ENCODE results near the gene ALG1. TPM values are rescaled to one million over a fixed set of nuclear protein-coding genes. Genes with fewer than 3 reads are reported as not detected.

ALG1 gene
- polyA plus RNA-seq, 1 donor (not counting 4 experiments of a cell fraction or from before 2014, with no cell fraction given): 25.8 TPM

DNA sequence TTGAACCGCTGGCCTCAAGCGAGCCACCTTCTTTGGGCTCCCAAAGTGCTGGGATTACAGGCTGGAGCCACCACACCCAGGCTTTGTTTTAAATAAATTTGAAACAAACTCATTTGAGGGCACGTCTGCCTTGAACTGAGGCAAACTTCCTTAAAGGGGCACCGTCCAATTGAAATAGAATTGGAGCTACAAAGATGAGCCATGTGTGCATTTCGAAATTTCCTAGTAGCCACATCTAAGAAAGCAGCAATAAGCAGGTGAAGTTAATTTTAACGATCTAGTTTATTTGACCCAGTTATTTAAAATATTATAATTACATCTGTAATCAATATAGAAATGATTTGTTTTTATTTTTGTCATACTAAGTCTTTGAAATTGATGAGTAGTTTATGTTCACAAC, 5.1 kb upstream of the ALG1 start:
- no peak for TF ChIP-seq EZH2 (IDR thresholded peaks at IDR 0.05; ENCODE audit: low read length)
- TF ChIP-seq, protein P1, sequence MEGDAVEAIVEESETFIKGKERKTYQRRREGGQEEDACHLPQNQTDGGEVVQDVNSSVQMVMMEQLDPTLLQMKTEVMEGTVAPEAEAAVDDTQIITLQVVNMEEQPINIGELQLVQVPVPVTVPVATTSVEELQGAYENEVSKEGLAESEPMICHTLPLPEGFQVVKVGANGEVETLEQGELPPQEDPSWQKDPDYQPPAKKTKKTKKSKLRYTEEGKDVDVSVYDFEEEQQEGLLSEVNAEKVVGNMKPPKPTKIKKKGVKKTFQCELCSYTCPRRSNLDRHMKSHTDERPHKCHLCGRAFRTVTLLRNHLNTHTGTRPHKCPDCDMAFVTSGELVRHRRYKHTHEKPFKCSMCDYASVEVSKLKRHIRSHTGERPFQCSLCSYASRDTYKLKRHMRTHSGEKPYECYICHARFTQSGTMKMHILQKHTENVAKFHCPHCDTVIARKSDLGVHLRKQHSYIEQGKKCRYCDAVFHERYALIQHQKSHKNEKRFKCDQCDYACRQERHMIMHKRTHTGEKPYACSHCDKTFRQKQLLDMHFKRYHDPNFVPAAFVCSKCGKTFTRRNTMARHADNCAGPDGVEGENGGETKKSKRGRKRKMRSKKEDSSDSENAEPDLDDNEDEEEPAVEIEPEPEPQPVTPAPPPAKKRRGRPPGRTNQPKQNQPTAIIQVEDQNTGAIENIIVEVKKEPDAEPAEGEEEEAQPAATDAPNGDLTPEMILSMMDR (optimal IDR thresholded peaks at IDR 0.05 in 1 of 3, IDR thresholded peaks at IDR 0.05 in 1 of 3, conservative IDR thresholded peaks at IDR 0.05 in 1 of 3; ENCODE audit: extremely low read depth in 1 of 3, insufficient read depth in 2 of 3, low read length in 3 of 3): no peak
- no peaks in the 10 kb centered on the region for H3K36me3 ChIP-seq (ENCODE audit: control insufficient read depth in 2 of 2, extremely low read depth in 1 of 2, insufficient read depth in 2 of 2, low read length in 2 of 2)
- no peaks in the 10 kb centered on the region for H3K79me2 ChIP-seq (ENCODE audit: control insufficient read depth, insufficient read depth, low read length)
- dilution Hi-C loops (cut with MboI; ENCODE audit: extremely low pct_ligation_motif_present, low sequenced_read_pairs): no loop called here
- H3K4me3 ChIP-seq (ENCODE audit: control insufficient read depth in 2 of 3, extremely low read depth in 1 of 3, insufficient read depth in 2 of 3, low read depth in 1 of 3, low read length in 3 of 3): no peak overlapping the region
- no peaks in the 10 kb centered on the region for H4K20me1 ChIP-seq (ENCODE audit: control insufficient read depth, extremely low read depth, insufficient read depth, low read length)
- H3K27me3 ChIP-seq (ENCODE audit: control insufficient read depth, extremely low read depth, insufficient read depth, low read length): peaks cover 5% of the 10 kb centered on the region
- no peak overlapping the region for H2AFZ ChIP-seq (ENCODE audit: control insufficient read depth, low read length)
- FAIRE-seq: no peak
- no peak overlapping the region for H3K4me2 ChIP-seq (ENCODE audit: control insufficient read depth, extremely low read depth, insufficient read depth, low read depth, low read length)
- peaks cover 4% of the 10 kb centered on the region for H3K4me1 ChIP-seq (ENCODE audit: control insufficient read depth, extremely low read depth, insufficient read depth, low read length)
- no peak overlapping the region for H3K27ac ChIP-seq (ENCODE audit: control insufficient read depth, insufficient read depth, low read length)
- DNase-seq (ENCODE audit: low read depth, low spot score): no peak
- no peak overlapping the region for H3K9ac ChIP-seq (ENCODE audit: control insufficient read depth, extremely low read depth, insufficient read depth, low read length)
- no peaks in the 10 kb centered on the region for H3K9me1 ChIP-seq (ENCODE audit: control insufficient read depth, extremely low read depth, insufficient read depth, low read length)
- no peaks in the 10 kb centered on the region for H3K9me3 ChIP-seq (ENCODE audit: control insufficient read depth, low read depth, low read length)

DNA sequence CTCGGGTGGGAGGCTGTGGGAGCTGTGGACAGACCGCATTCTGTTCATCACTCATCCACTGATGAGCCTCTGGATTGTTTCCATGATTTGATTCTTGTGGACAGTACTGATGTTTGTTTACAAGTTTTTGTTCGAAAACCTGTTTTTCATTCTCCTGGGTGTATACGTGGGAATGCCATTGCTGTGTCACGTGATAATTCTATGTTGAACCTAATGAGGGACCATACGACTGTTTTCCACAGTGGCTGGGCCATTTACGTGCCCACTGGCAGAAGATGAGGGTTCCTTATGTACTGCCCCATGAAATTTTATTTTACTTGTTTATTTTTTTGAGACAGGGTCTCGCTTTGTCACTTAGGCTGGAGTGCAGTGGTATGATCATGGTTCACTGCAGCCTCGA, 2.6 kb upstream of the ALG1 start:
- Histone ChIP-seq H3K79me2 (ENCODE audit: control insufficient read depth, insufficient read depth, low read length) (peaks cover 10% of the 10 kb centered on the region), H3K9me3 (ENCODE audit: control insufficient read depth, low read depth, low read length) (no peaks in the 10 kb centered on the region), H3K4me2 (ENCODE audit: control insufficient read depth, extremely low read depth, insufficient read depth, low read depth, low read length) (no peak overlapping the region), H3K27ac (ENCODE audit: control insufficient read depth, insufficient read depth, low read length) (no peak overlapping the region), H3K4me1 (ENCODE audit: control insufficient read depth, extremely low read depth, insufficient read depth, low read length) (peaks cover 11% of the 10 kb centered on the region), H3K9me1 (ENCODE audit: control insufficient read depth, extremely low read depth, insufficient read depth, low read length) (no peaks in the 10 kb centered on the region), H2AFZ (ENCODE audit: control insufficient read depth, low read length) (no peak overlapping the region), H3K9ac (ENCODE audit: control insufficient read depth, extremely low read depth, insufficient read depth, low read length) (no peak overlapping the region), H4K20me1 (ENCODE audit: control insufficient read depth, extremely low read depth, insufficient read depth, low read length) (no peaks in the 10 kb centered on the region), H3K4me3 (ENCODE audit: control insufficient read depth in 2 of 3, extremely low read depth in 1 of 3, insufficient read depth in 2 of 3, low read depth in 1 of 3, low read length in 3 of 3) (no peak overlapping the region), H3K27me3 (ENCODE audit: control insufficient read depth, extremely low read depth, insufficient read depth, low read length) (peaks cover 5% of the 10 kb centered on the region), H3K36me3 (ENCODE audit: control insufficient read depth in 2 of 2, extremely low read depth in 1 of 2, insufficient read depth in 2 of 2, low read length in 2 of 2) (peaks cover 0 to under 1% of the 10 kb centered on the region in 2 experiments)
- DNase-seq (ENCODE audit: low read depth, low spot score) (no peak), FAIRE-seq (no peak)
- no peak for TF ChIP-seq EZH2 (IDR thresholded peaks at IDR 0.05; ENCODE audit: low read length)
- TF ChIP-seq, protein P1 (optimal IDR thresholded peaks at IDR 0.05 in 1 of 3, IDR thresholded peaks at IDR 0.05 in 1 of 3, conservative IDR thresholded peaks at IDR 0.05 in 1 of 3; ENCODE audit: extremely low read depth in 1 of 3, insufficient read depth in 2 of 3, low read length in 3 of 3): no peak
- dilution Hi-C loops (cut with MboI; ENCODE audit: extremely low pct_ligation_motif_present, low sequenced_read_pairs): no loop called here

Measured in keratinocyte (primary cell).